SK-N-SH (cell line): ENCODE data around the gene CDX1. TPM values are rescaled to one million over a fixed set of nuclear protein-coding genes. Genes with fewer than 3 reads are reported as not detected.

Experiments
- CTCF ChIA-PET: fragments of 300-600, 350-600 bp; formaldehyde crosslinking; extraction: SDS; loops from one replicate; lab custom pipeline; 2021; lab: Yijun Ruan, JAX
- POLR2A ChIA-PET: fragments of 350-600 bp; sonication (Branson Sonifier 250); formaldehyde crosslinking; extraction: SDS; loops from one replicate; lab custom pipeline; 2020; ENCODE audit warnings: antibody characterized with exemption, inconsistent platforms; lab: Yijun Ruan, JAX
- DNase-seq: peaks from one replicate; pipeline ENCODE4 v3.0.0; 2012
- H2AFZ ChIP-seq: fragments of 200-600 bp; sonication (generic); 2 replicates; pipeline ENCODE4 v1.8.1; 2016; ENCODE audit warnings: antibody characterized with exemption, mild to moderate bottlenecking, low read depth
- H3F3A ChIP-seq: fragments of 200-600 bp; sonication (generic); replicated peaks from 2 replicates; pipeline ENCODE3; 2016; ENCODE audit warnings: antibody characterized with exemption, mild to moderate bottlenecking; ENCODE audit not compliant: insufficient read depth
- H3K27ac ChIP-seq, 2 experiments: fragments of 200-500 bp in 1 of 2; fragments of 200-600 bp in 1 of 2; sonication (Bioruptor generic) in 1 of 2; sonication (generic), shearing (Covaris generic) in 1 of 2; 2 replicates each; pipeline versions ENCODE4 v1.5.1 to v1.6.1; 2014 to 2016; ENCODE audit warnings: low read depth in 2 of 2, inconsistent platforms in 1 of 2, low read length in 1 of 2, mild to moderate bottlenecking in 1 of 2, mixed read lengths in 1 of 2
- H3K27me3 ChIP-seq: fragments of 200-600 bp; sonication (generic), shearing (Covaris generic); 2 replicates; pipeline ENCODE4 v1.6.1; 2016; ENCODE audit warnings: mixed run types; ENCODE audit not compliant: insufficient read depth
- H3K36me3 ChIP-seq, 2 experiments: fragments of 200-500 bp in 1 of 2; fragments of 200-600 bp in 1 of 2; sonication (Bioruptor generic) in 1 of 2; sonication (generic) in 1 of 2; replicated peaks in 1 of 2; 2 replicates each; pipeline versions ENCODE3 to v1.5.1; 2014 to 2016; ENCODE audit warnings: low read length in 1 of 2, mild to moderate bottlenecking in 1 of 2; ENCODE audit not compliant: insufficient read depth in 2 of 2, control insufficient read depth in 1 of 2
- H3K4me1 ChIP-seq, 2 experiments: fragments of 200-500 bp in 1 of 2; fragments of 200-600 bp in 1 of 2; sonication (Bioruptor generic) in 1 of 2; sonication (generic), shearing (Covaris generic) in 1 of 2; 2 replicates each; pipeline versions ENCODE4 v1.5.1 to v1.6.1; 2014 to 2016; ENCODE audit warnings: low read depth in 1 of 2, low read length in 1 of 2, mixed run types in 1 of 2; ENCODE audit not compliant: insufficient read depth in 2 of 2, control insufficient read depth in 1 of 2
- H3K4me2 ChIP-seq: fragments of 200-600 bp; sonication (generic), shearing (Covaris generic); 2 replicates; pipeline ENCODE4 v1.6.1; 2017; ENCODE audit warnings: mixed run types
- H3K4me3 ChIP-seq, 2 experiments: fragments of 200-500 bp in 1 of 2; fragments of 200-600 bp in 1 of 2; sonication (Bioruptor generic) in 1 of 2; sonication (generic), shearing (Covaris generic) in 1 of 2; 2 replicates each; pipeline versions ENCODE4 v1.5.1 to v1.8.1; 2014 to 2016; ENCODE audit warnings: low read depth in 2 of 2, inconsistent platforms in 1 of 2, low read length in 1 of 2, mild to moderate bottlenecking in 1 of 2, mixed read lengths in 1 of 2, moderate library complexity in 1 of 2
- H3K79me2 ChIP-seq: fragments of 200-600 bp; sonication (generic); 2 replicates; pipeline ENCODE4 v1.8.1; 2017; ENCODE audit warnings: mild to moderate bottlenecking; ENCODE audit not compliant: insufficient read depth
- H3K9ac ChIP-seq: fragments of 200-600 bp; sonication (generic); 2 replicates; pipeline ENCODE4 v1.6.1; 2017; ENCODE audit warnings: mixed run types
- H3K9me2 ChIP-seq: fragments of 200-600 bp; sonication (generic); 2 replicates; pipeline ENCODE4 v1.6.1; 2017; ENCODE audit warnings: mixed run types
- H3K9me3 ChIP-seq: fragments of 200-600 bp; sonication (generic); 2 replicates; pipeline ENCODE4 v1.6.1; 2017; ENCODE audit warnings: mixed run types, mild to moderate bottlenecking, moderate library complexity
- H4K20me1 ChIP-seq: fragments of 200-600 bp; sonication (generic); 2 replicates; pipeline ENCODE4 v1.6.1; 2017; ENCODE audit warnings: mild to moderate bottlenecking, mixed run types; ENCODE audit not compliant: insufficient read depth
- CHD2 ChIP-seq: fragments of 150-350 bp; IDR thresholded peaks from 2 replicates; pipeline ENCODE4 v1.6.1; 2018; ENCODE audit warnings: low read length; ENCODE audit not compliant: partially characterized antibody
- ELF1 ChIP-seq: IDR thresholded peaks from 2 replicates; pipeline ENCODE4 v1.4.0; 2012
- EP300 ChIP-seq, 2 experiments: IDR thresholded peaks; 2 replicates each; pipeline versions ENCODE4 v1.4.0 to v1.6.1; 2012; ENCODE audit warnings: borderline replicate concordance in 1 of 2, low read depth in 1 of 2, low read length in 1 of 2
- EZH2phosphoT487 ChIP-seq: fragments of 200-600 bp; sonication (generic); IDR thresholded peaks from 2 replicates; pipeline ENCODE4 v1.6.1; 2017; ENCODE audit warnings: low read depth, mixed run types, mild to moderate bottlenecking, antibody characterized with exemption, moderate library complexity, borderline replicate concordance
- FOXJ3 ChIP-seq: sonication (generic); formaldehyde crosslinking; IDR thresholded peaks from 2 replicates; pipeline ENCODE4 v1.5.1; 2020; ENCODE audit warnings: mild to moderate bottlenecking, missing genetic modification reagents
- GATA2 ChIP-seq: sonication (generic); formaldehyde crosslinking; IDR thresholded peaks from 2 replicates; pipeline ENCODE4 v1.5.0; 2020; ENCODE audit warnings: mild to moderate bottlenecking, missing genetic modification reagents
- IRF3 ChIP-seq: fragments of 150-350 bp; IDR thresholded peaks from 2 replicates; pipeline ENCODE4 v1.6.1; 2016; ENCODE audit warnings: mild to moderate bottlenecking, low read depth, low read length
- MEF2A ChIP-seq: IDR thresholded peaks from 2 replicates; pipeline ENCODE4 v1.4.0; 2012; ENCODE audit warnings: low read depth, borderline replicate concordance
- NFIC ChIP-seq: IDR thresholded peaks from 2 replicates; pipeline ENCODE4 v1.4.0; 2012; ENCODE audit warnings: borderline replicate concordance
- PBX3 ChIP-seq: IDR thresholded peaks from 2 replicates; pipeline ENCODE4; 2012
- POLR2AphosphoS5 ChIP-seq: IDR thresholded peaks from 2 replicates; pipeline ENCODE4 v1.6.1; 2012; ENCODE audit warnings: low read depth, low read length
- RCOR1 ChIP-seq: fragments of 150-350 bp; IDR thresholded peaks from 2 replicates; pipeline ENCODE4 v1.6.1; 2017; ENCODE audit warnings: antibody characterized with exemption, low read length
- SMC3 ChIP-seq: IDR thresholded peaks from 2 replicates; pipeline ENCODE4 v1.6.1; 2012; ENCODE audit warnings: low read depth, low read length, improper control_type of control experiment
- TEAD4 ChIP-seq: IDR thresholded peaks from 2 replicates; pipeline ENCODE4 v1.4.0; 2012; ENCODE audit warnings: mild to moderate bottlenecking, borderline replicate concordance; ENCODE audit not compliant: insufficient read depth
- USF1 ChIP-seq: IDR thresholded peaks from 2 replicates; pipeline ENCODE4 v1.4.0; 2012; ENCODE audit warnings: low read depth, borderline replicate concordance
- YY1 ChIP-seq: IDR thresholded peaks from 2 replicates; pipeline ENCODE4 v1.4.0; 2012; ENCODE audit warnings: low read depth, mild to moderate bottlenecking
- WGBS: methylation state at CpG from one replicate; pipeline ENCODE4 v1.1.6; 2017; ENCODE audit warnings: low lambda C conversion rate; 5-methylcytosine and 5-hydroxymethylcytosine counted together
- polyA plus RNA-seq, 3 experiments: library from polyadenylated mRNA; depleted of rRNA; stranded (reverse); fragments of >200 nt; gene quantifications; 2 replicates each; pipeline ENCODE4 v1.2.3, GENCODE V29; 2012

CDX1 gene
- polyA plus RNA-seq, 1 of the 3 experiments (the other 2 are of a cell fraction): 0.23 TPM

GRCh38 chr5:150126921-150127265 lies 39.7 kb upstream of the CDX1 start:
- no peak overlapping the region for H3K27ac ChIP-seq
- no peak for TF ChIP-seq CHD2
- no peak for TF ChIP-seq TEAD4
- TF ChIP-seq GATA2: no peak
- no peak for TF ChIP-seq PBX3
- no peak for TF ChIP-seq USF1
- no peak for TF ChIP-seq RCOR1
- TF ChIP-seq IRF3: no peak
- no peak for TF ChIP-seq FOXJ3 (CRISPR knock-in tag)
- TF ChIP-seq SMC3: no peak
- no peak for TF ChIP-seq MEF2A
- no peak for TF ChIP-seq YY1
- no peak for DNase-seq
- WGBS: 100% methylated on average over 1 of the region's 6 CpGs
- H3K4me3 ChIP-seq: no peak overlapping the region
- CTCF ChIA-PET: interaction anchor here (1.4 to 12.5 kb wide), 4 partner anchors 8 to 136 kb away, joined by 4 to 173 read pairs (median 48); no protein-coding TSS in a partner anchor
- H3K9ac ChIP-seq: no peak overlapping the region
- H4K20me1 ChIP-seq: no peaks in the 10 kb centered on the region
- no peaks in the 10 kb centered on the region for H3K79me2 ChIP-seq
- POLR2A ChIA-PET: no interaction called here
- H3F3A ChIP-seq: no peaks in the 10 kb centered on the region
- H3K4me2 ChIP-seq: no peak overlapping the region
- no peaks in the 10 kb centered on the region for H3K9me2 ChIP-seq
- no peak overlapping the region for H2AFZ ChIP-seq
- H3K4me1 ChIP-seq: no peaks in the 10 kb centered on the region; a peak in 1 of 4 replicates
- H3K9me3 ChIP-seq: no peaks in the 10 kb centered on the region
- H3K36me3 ChIP-seq: peaks cover 32 to 77% of the 10 kb centered on the region in 2 experiments
- no peaks in the 10 kb centered on the region for H3K27me3 ChIP-seq

GRCh38 chr5:150129454-150129812 lies 37.1 kb upstream of the CDX1 start:
- no peak for TF ChIP-seq POLR2AphosphoS5
- no peak for TF ChIP-seq EZH2phosphoT487
- TF ChIP-seq USF1: no peak
- no peak for TF ChIP-seq YY1
- TF ChIP-seq CHD2: no peak
- TF ChIP-seq ELF1: no peak
- no peak for TF ChIP-seq NFIC
- no peak for TF ChIP-seq EP300 (IDR thresholded peaks at IDR 0.05; ENCODE audit: borderline replicate concordance in 1 of 2, low read depth in 1 of 2, low read length in 1 of 2)
- TF ChIP-seq RCOR1: no peak
- Histone ChIP-seq H3K9ac (no peak overlapping the region), H3K4me2 (no peak overlapping the region), H3K79me2 (no peaks in the 10 kb centered on the region), H3F3A (no peaks in the 10 kb centered on the region), H3K9me2 (no peaks in the 10 kb centered on the region), H3K27me3 (no peaks in the 10 kb centered on the region), H3K36me3 (peaks cover 36 to 78% of the 10 kb centered on the region in 2 experiments), H3K4me1 (no peaks in the 10 kb centered on the region; a peak in 1 of 4 replicates), H3K9me3 (no peaks in the 10 kb centered on the region), H2AFZ (no peak overlapping the region), H3K4me3 (no peak overlapping the region), H3K27ac (no peak overlapping the region; a peak in 1 of 4 replicates), H4K20me1 (no peaks in the 10 kb centered on the region)
- DNase-seq: no peak
- 89% methylated on average over 7 of the region's 8 CpGs for WGBS
- ChIA-PET CTCF (interaction anchor here (0.6 to 12.5 kb wide), 16 partner anchors 9 to 222 kb away, joined by 3 to 173 read pairs (median 6); partner anchors contain the start of gene PDGFRB), POLR2A (no interaction called here)
